HG02884 (cell line): ENCODE measurements around the gene BABAM2.

ENCODE experiments used
- ATAC-seq: cut with Tn5 transposase; IDR thresholded peaks from one replicate; pipeline ENCODE4 v1.9.1; 2021; ENCODE audit warnings: mild to moderate bottlenecking, moderate library complexity; ENCODE audit not compliant: unreplicated experiment

Gene BABAM2

GRCh38 chr2:28350791-28351285, 460.3 kb downstream of the BABAM2 start:
- ATAC-seq: no peak

GRCh38 chr2:28351621-28352020, 461.1 kb downstream of the BABAM2 start:
- no peak for ATAC-seq

DNA sequence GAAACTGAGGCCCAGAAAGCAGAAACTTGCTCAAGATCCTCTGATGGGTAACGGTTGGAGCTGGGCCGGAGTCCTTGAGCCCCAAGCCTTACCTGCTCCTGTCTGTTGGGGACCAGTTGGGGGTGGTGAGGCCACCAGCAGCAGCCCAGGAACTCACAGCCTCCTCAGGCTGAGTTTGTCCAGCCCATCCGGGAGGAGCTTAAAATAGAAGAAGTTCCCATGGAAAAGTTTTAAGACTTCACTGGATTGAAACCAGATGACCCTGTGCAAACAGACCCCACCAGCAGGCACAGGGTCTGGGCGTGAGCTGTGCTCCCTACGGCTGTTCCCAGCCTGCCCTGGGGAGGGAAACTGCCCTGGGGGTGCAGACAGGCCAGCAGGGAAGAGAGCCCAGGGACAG, 461.6 kb downstream of the BABAM2 start:
- ATAC-seq: no peak

DNA sequence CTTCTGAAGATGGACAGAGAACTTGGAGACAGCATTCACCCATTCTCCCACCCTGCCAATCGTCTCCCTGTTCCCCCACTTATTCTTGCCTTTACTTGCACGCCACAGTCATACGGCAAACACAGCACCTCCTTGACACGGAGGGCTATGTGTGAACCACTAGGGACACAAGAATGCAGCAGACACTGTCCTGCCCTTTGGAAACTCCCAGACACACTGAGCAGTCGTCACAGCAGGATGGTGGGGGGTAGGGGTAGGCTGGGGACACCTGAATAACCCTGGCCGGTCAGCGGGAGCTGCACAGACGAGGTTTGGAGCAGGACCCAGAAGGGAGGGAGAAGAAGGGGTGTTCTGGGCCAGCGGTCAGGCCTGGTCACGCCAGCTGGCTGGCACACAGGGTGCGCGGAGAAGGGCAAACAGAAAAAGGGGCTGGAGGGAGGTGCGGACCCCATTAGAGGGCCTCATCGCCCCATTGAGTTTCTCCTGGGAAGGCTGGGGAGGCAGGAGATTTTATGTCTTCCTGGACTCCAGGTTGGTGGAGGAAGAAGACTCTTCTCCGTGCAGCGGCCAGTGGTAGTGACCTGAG, 462.2 kb downstream of the BABAM2 start:
- no peak for ATAC-seq

- no peak for ATAC-seq
Observed at GRCh38 chr2:28354920-28355520, 464.5 kb downstream of the BABAM2 start.

- ATAC-seq: no peak
Observed at GRCh38 chr2:28355521-28356094, 465.1 kb downstream of the BABAM2 start.

DNA sequence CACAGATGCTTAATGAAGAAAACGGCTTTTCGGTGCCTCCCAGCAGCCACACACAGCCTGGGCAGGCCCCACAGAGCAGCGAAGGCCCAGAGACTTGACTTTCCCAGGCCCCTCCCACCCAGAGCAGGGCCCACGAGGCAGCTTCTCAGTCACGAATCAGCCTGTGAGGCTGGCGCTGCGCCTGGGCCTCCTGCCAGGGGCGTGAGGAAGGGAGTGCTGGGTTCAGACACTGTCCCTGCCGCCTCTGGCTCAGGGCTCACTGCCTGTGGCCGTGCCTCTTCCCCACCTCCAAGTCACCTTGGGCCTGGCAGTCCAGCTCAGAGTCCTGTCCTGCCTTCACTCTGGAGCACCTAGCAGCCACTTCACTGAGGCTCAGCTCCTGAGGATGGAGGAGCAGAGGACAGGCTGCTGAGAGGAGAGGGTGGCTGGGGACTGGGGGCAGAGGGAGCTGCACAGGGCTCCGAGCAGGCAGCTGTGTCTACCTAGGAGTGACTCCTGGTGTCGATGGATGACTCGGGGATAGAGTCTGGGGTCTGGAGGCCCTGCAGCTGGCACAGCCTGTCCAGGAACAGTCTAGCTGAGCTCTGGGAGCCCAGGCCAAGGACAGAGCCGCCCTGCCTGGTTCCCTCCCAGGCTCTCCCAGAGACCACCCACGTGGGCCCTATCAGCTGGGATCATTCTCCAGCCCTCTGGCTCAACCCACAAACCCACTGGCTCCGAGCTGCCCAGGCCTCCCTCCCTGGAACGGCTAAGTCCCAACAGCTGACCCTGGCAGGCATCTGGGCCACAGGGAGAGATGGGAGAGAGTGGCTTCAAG, 465.8 kb downstream of the BABAM2 start:
- ATAC-seq: no peak

GRCh38 chr2:28357055-28357454, 466.5 kb downstream of the BABAM2 start:
- ATAC-seq: no peak

- no peak for ATAC-seq
Observed at GRCh38 chr2:28357948-28358667, 467.6 kb downstream of the BABAM2 start.

GRCh38 chr2:28358668-28359201, 468.2 kb downstream of the BABAM2 start:
- ATAC-seq: no peak

GRCh38 chr2:28359222-28360057, 468.9 kb downstream of the BABAM2 start:
- ATAC-seq: peak; percentile 78

DNA sequence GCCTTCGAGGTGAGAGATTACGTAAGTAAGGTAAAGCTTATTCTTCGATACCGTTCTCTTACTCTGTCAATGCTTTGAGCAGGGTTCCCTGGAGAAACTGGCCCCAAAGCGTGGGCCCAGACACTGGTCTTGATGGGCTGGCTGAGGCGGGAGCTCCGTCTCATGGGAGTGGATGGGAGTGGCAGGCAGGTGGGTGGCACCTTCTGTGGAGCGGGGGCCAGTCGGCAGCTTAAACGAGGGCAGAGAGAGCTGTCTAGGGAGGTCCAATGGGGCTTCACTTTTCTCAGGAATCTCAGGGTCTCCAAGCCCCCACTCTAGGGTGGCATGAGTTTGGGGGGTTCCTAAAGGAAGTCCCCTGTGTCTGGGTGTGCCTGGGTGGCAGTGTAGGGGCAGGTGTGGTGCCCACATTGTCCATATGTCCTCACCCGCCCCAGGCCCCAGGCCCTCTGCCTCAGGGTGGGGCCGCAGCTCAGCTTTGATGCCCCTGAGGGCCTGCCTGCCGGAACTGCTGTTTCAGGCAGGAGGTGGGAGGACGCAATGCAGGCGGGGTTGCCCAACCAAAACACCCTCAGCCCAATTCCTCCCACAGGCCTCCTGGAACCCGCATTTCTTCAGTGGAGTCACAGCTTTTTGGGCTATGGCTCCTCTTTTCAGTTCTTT, 469.7 kb downstream of the BABAM2 start:
- ATAC-seq: no peak

- no peak for ATAC-seq
Observed at GRCh38 chr2:28360718-28361293, 470.3 kb downstream of the BABAM2 start.

DNA sequence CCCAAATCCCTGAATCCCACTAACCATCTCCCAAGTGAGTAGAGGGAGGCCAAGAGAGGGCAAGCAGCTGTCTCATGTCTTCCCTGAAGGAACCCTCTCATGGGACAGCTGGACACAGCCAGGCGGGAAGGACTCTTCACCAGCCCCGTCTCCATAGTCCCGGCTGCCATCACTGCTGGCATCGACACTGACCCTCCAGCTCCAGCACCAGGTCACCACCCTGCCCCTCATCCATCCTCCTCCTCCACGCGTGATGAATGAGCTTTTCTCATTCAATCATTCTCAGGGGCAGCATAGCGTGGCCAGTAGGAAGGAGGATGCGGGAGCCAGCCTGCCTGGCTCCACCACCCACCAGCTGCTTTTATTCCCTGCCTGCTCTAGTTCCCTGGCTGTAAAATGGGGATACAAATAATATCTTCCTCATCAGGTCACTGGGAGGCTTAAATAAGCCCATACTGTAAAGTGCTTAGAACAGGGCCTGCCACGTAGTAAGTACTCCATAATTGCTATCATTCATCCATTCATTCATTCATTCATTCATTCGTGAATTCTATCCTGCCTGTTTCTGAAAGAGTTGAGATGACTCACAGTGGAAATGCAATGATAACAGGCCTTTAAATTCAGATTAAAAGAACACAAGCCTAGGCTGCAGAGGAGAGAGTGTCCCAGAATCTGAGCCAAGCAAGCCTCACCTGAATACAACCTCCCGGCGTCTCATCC, 471.6 kb downstream of the BABAM2 start:
- no peak for ATAC-seq

GRCh38 chr2:28362991-28363521, 472.5 kb downstream of the BABAM2 start:
- ATAC-seq: no peak

DNA sequence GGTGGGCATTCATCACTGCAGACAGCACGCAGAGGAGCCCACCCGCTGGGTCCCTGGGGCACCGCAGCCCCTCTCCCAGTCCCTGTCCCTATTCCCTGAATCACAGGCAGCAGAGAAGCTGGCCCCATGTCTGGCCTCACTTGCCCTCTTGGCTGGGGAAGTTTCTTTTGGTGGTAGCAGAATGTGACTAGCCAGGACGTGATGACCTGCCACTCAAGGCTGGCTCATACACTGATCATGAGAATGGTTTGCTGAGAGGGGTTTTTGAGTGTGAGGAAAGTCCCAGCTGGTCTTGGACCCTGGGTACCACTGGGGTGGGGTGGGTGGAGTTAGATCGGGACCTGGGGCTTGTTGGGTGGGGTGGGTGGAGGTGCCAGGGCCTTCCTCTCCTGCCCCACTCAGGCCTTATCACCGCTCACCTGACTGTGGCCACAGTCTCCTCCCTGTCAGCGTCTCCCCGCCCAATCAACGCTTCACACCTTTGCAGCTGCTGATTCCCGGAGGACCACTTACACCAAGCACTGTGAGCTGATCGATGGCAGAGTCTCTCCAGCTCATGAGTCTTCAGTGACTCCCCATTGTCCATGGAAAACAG, 473.3 kb downstream of the BABAM2 start:
- no peak for ATAC-seq

GRCh38 chr2:28364610-28365009, 474.1 kb downstream of the BABAM2 start:
- no peak for ATAC-seq

GRCh38 chr2:28365158-28365557, 474.6 kb downstream of the BABAM2 start:
- no peak for ATAC-seq
